Lower lobe of right lung (tissue), 2 donors: Measurements from ENCODE around the gene URB1. TPM values are rescaled to one million over a fixed set of nuclear protein-coding genes. Genes with fewer than 3 reads are reported as not detected.
"Not testable (repeated sequence)": the region's sequence is repeated elsewhere in the genome, so short reads cannot be mapped to it uniquely, and the experiment has no call there.

ENCODE experiments used
- ATAC-seq, 2 donors: fragments of 200-7000 bp; cut with Tn5 transposase; one replicate each; pipeline ENCODE4 v1.9.1; 2020 to 2022; ENCODE audit warnings: mild to moderate bottlenecking in 2 of 2, moderate library complexity in 2 of 2
- DNase-seq: peaks from one replicate; pipeline ENCODE4 v3.0.0-alpha.2; 2020
- H3K27ac ChIP-seq: fragments of 200-600 bp; one replicate; pipeline ENCODE4 v1.8.0; 2022
- H3K27me3 ChIP-seq: fragments of 200-600 bp; one replicate; pipeline ENCODE4 v1.8.0; 2022; ENCODE audit warnings: low read depth
- H3K36me3 ChIP-seq: fragments of 200-600 bp; one replicate; pipeline ENCODE4 v1.8.0; 2022; ENCODE audit warnings: mild to moderate bottlenecking
- H3K4me1 ChIP-seq: fragments of 200-600 bp; one replicate; pipeline ENCODE4 v1.8.0; 2022
- H3K4me3 ChIP-seq: fragments of 200-600 bp; one replicate; pipeline ENCODE4 v1.8.0; 2022; ENCODE audit warnings: mild to moderate bottlenecking
- H3K9me3 ChIP-seq: fragments of 200-600 bp; one replicate; pipeline ENCODE4 v1.8.0; 2022
- intact Hi-C: fragments of 100-400 bp; cut with DNase I; formaldehyde crosslinking; loops from one replicate; pipeline ENCODE4 v1.11.0; 2022
- total RNA-seq: library from RNA; stranded (reverse); fragmentation: NEBNext Ultra II Directional; extraction: Animal tissue kit (Norgen Biotek cat#: 25700); gene quantifications from one replicate; pipeline ENCODE4 v1.2.1, GENCODE V29; 2021
- TF ChIP-seq, protein P1 (sequence below): fragments of 200-600 bp; IDR thresholded peaks from one replicate; pipeline ENCODE4 v1.8.0; 2022; ENCODE audit warnings: antibody characterized with exemption, mild to moderate bottlenecking
- donor health status: DM: no; HTN: yes; CAD: no; lungs with severe emphysema.

Gene URB1
- total RNA-seq, 1 donor from 2014 or later = 10.3 TPM

DNA sequence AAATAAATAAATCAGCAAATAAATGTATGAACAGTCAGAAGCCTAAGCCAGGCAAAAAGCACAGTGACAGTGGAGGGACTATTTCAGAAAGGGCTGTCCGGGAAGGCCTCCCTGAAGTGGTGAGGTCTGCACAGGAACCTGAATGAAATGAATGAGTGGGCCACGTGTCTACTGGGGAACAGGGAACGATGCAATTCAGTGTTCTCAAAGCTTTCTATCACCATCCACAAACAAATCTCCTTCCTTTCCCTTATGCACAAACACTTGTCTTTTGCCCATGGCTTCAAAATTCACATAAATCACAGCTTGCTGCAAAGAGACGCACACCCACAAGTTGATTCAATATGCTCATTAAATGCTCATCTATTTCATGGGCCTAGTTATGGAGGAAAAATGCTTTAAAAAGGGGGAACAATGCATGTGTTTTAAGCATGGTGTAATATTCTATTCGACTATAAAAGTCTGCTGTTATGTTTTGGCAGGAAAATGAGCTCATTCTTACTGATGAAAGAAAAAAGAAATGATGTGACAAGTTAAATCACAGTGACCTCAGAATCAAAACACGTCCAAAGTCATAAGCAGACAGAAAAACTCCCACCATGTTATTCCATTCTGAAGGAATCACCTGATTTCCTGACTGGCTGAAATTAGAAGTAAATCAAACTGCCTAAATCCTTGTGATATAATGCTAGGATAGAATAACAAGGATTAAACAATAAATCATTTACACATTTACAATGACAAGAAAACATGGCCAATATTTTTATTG, 21.6 kb downstream of the URB1 start:
- TF ChIP-seq, protein P1, sequence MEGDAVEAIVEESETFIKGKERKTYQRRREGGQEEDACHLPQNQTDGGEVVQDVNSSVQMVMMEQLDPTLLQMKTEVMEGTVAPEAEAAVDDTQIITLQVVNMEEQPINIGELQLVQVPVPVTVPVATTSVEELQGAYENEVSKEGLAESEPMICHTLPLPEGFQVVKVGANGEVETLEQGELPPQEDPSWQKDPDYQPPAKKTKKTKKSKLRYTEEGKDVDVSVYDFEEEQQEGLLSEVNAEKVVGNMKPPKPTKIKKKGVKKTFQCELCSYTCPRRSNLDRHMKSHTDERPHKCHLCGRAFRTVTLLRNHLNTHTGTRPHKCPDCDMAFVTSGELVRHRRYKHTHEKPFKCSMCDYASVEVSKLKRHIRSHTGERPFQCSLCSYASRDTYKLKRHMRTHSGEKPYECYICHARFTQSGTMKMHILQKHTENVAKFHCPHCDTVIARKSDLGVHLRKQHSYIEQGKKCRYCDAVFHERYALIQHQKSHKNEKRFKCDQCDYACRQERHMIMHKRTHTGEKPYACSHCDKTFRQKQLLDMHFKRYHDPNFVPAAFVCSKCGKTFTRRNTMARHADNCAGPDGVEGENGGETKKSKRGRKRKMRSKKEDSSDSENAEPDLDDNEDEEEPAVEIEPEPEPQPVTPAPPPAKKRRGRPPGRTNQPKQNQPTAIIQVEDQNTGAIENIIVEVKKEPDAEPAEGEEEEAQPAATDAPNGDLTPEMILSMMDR = no peak
- Histone ChIP-seq H3K9me3 (no peaks in the 10 kb centered on the region), H3K36me3 (peaks cover 62% of the 10 kb centered on the region), H3K27ac (peak overlapping the region; percentile 77), H3K4me3 (no peak overlapping the region), H3K4me1 (peaks cover 22% of the 10 kb centered on the region), H3K27me3 (no peaks in the 10 kb centered on the region)
- intact Hi-C loops = no loop called here
- no peak for DNase-seq
- ATAC-seq = no peak

DNA sequence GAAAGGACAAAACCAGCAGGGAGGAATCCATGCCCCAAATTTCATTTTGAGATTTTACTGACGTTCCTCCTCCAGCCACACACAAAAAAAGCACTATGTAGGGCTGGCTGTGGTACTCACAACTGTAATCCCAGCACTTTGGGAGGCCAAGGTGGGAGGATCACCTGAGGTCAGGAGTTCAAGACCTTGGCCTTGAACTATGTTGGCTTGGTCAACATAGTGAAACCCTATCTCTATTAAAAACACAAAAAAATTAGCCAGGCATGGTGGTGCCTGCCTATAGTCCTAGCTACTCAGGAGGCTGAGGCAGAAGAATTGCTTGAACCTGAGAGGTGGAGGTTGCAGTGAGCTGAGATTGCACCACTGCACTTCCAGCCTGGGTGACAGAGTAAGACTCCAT, 23.9 kb downstream of the URB1 start:
- ATAC-seq, intact Hi-C loops, H3K4me3 ChIP-seq, H3K9me3 ChIP-seq, H3K27ac ChIP-seq, DNase-seq, H3K27me3 ChIP-seq: not testable (repeated sequence)
- Histone ChIP-seq H3K4me1 (peaks cover 27% of the 10 kb centered on the region), H3K36me3 (peaks cover 66% of the 10 kb centered on the region)

DNA sequence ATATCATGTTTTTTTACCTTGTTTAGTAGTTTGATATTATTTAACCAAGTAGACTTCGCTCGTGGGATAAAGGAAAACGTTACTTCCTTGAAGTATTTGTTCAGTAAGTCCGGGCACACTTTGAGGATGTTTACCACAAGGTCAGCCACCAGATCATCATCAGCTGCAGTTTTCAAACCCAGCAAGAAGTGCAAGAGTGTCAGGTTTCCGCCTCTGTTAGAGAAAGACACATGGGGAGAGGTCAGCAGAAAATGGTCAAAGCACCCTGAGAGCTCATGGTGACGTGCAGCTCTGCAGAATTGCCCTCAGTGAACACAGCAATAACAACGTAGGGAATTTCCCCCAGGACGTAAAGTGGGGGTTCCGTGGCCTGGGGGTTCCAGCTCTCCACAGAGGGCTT, 24.4 kb downstream of the URB1 start:
- Histone ChIP-seq H3K4me1 (peaks cover 27% of the 10 kb centered on the region), H3K27me3 (no peaks in the 10 kb centered on the region), H3K4me3 (no peak overlapping the region), H3K27ac (no peak overlapping the region), H3K9me3 (no peaks in the 10 kb centered on the region), H3K36me3 (peaks cover 70% of the 10 kb centered on the region)
- intact Hi-C loops = no loop called here
- ATAC-seq (no peak), DNase-seq (no peak)
- TF ChIP-seq, protein P1 = no peak

DNA sequence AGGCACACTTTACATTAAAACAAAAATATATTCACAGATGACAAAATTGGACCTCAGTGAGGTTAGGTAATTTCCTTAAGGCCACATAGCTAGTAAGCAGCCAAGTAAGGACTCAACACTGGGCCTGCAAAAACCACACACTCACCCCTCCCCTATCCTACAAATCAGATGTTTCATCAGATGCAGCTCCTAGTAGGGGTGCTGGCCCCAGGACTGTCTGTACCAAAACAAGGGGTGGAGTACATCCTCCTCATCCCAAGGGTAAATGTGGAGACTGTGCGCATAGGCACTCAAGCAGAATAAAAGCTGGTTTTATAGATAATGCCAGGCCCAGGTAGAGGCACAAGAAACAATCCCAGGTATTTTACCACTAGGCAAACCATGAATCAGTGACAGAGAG, 25.7 kb downstream of the URB1 start:
- no peaks in the 10 kb centered on the region for H3K9me3 ChIP-seq
- DNase-seq (no peak), ATAC-seq (no peak)
- H3K27me3 ChIP-seq = no peaks in the 10 kb centered on the region
- H3K36me3 ChIP-seq = peaks cover 82% of the 10 kb centered on the region
- H3K4me3 ChIP-seq = no peak overlapping the region
- H3K4me1 ChIP-seq = peaks cover 19% of the 10 kb centered on the region
- no peak overlapping the region for H3K27ac ChIP-seq
- TF ChIP-seq, protein P1 = no peak
- intact Hi-C loops = no loop called here

DNA sequence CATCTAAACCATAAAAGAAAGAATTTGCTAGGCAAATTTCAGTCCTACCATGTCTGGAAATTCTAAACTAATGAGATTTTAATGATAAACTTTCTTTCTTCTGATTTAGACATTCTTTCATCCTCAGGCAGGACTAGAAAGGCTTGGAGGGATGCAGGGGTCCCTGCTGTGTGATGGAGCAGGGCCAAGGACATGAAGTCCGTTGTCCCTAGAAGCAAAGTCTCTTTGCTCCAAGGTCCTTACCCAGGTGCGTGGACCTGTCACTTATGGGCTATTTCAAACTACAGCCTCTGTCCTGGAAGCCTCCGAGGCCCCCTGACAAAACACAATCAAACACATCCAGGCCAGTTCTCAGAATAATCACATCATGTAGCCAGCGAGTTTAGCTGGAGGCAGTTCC, 26.6 kb downstream of the URB1 start:
- DNase-seq (no peak), ATAC-seq (no peak)
- Histone ChIP-seq H3K4me3 (no peak overlapping the region), H3K27ac (no peak overlapping the region), H3K36me3 (peaks cover 88% of the 10 kb centered on the region), H3K27me3 (no peaks in the 10 kb centered on the region), H3K4me1 (peaks cover 9% of the 10 kb centered on the region), H3K9me3 (no peaks in the 10 kb centered on the region)
- intact Hi-C loops = no loop called here
- TF ChIP-seq, protein P1 = no peak

DNA sequence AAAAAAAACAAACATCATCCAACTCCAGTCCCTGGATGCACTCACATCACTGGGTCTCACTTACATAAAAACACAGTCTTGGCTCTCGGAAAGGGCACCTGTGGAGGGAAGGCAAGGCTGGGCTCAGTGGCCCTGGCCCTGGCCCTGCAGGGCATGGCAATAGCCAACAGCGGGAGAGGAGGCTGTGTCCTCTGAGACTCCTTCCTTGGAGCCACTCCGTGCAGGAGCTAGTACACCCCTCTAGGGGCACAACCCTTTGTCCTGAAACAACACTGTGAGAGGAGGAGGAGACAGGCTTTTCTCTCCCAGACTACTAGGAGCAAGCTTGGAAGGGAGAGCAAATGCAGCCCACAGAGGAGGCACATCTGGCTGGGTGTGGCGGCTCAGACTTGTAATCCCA, 28.0 kb downstream of the URB1 start:
- peaks cover 91% of the 10 kb centered on the region for H3K36me3 ChIP-seq
- H3K4me3 ChIP-seq = no peak overlapping the region
- H3K27me3 ChIP-seq = no peaks in the 10 kb centered on the region
- intact Hi-C loops = no loop called here
- DNase-seq = no peak
- ATAC-seq = peak in 1 of 2 donors; percentile 16
- no peak overlapping the region for H3K27ac ChIP-seq
- TF ChIP-seq, protein P1 = no peak
- H3K9me3 ChIP-seq = no peaks in the 10 kb centered on the region
- peaks cover 5% of the 10 kb centered on the region for H3K4me1 ChIP-seq
